Esophagus muscularis mucosa (tissue), 4 donors: ENCODE data around the gene CYSLTR2.

Experiments
- EP300 ChIP-seq: sonication (generic); formaldehyde crosslinking; IDR thresholded peaks from one replicate; pipeline ENCODE4 v1.6.1; 2017; ENCODE audit warnings: antibody characterized with exemption
- POLR2A ChIP-seq: fragments of 450-650 bp; IDR thresholded peaks from one replicate; pipeline ENCODE4 v1.6.1; 2017; ENCODE audit warnings: antibody characterized with exemption, moderate library complexity, mild to moderate bottlenecking, low read depth
- POLR2AphosphoS5 ChIP-seq, 2 donors: sonication (generic); formaldehyde crosslinking; IDR thresholded peaks; one replicate each; pipeline ENCODE4 v1.6.1; 2017; ENCODE audit warnings: antibody characterized with exemption in 2 of 2
- TF ChIP-seq, protein P1 (sequence below), 3 experiments: fragments of 200-600 bp in 2 of 3; fragments of 450-650 bp in 1 of 3; sonication (generic) in 2 of 3; IDR thresholded peaks; one replicate each; pipeline ENCODE4 v1.5.1; 2017 to 2019; ENCODE audit warnings: antibody characterized with exemption in 3 of 3, mild to moderate bottlenecking in 2 of 3, moderate library complexity in 1 of 3

DNA sequence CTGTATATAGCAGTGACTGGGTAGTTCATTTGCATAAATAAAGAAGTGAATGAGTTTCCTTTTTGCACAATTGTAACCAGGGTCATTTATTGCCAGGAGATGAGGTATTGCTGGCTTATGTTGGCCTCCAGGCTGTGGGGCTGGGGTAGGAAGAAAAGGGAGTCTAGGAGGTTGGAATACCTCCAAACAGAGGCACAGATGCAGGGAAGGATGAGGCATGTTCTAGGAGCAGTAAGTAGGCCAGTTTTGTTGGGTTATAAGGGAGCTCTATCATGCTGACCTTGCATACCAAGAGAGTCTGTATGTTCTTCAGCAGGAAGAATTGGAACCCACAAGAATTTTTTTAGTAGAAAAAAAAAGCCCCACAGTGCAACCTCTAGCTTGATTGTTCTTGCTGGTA is 17.2 kb upstream of the CYSLTR2 start:
- TF ChIP-seq, protein P1, sequence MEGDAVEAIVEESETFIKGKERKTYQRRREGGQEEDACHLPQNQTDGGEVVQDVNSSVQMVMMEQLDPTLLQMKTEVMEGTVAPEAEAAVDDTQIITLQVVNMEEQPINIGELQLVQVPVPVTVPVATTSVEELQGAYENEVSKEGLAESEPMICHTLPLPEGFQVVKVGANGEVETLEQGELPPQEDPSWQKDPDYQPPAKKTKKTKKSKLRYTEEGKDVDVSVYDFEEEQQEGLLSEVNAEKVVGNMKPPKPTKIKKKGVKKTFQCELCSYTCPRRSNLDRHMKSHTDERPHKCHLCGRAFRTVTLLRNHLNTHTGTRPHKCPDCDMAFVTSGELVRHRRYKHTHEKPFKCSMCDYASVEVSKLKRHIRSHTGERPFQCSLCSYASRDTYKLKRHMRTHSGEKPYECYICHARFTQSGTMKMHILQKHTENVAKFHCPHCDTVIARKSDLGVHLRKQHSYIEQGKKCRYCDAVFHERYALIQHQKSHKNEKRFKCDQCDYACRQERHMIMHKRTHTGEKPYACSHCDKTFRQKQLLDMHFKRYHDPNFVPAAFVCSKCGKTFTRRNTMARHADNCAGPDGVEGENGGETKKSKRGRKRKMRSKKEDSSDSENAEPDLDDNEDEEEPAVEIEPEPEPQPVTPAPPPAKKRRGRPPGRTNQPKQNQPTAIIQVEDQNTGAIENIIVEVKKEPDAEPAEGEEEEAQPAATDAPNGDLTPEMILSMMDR (IDR thresholded peaks at IDR 0.05): no peak
- no peak for TF ChIP-seq POLR2A
- no peak for TF ChIP-seq POLR2AphosphoS5 (IDR thresholded peaks at IDR 0.05)
- no peak for TF ChIP-seq EP300
